Non-pigmented ciliary epithelial cell (primary cell): ENCODE results near the gene SPATA19.

Experiments used
- DNase-seq: peaks from one replicate; pipeline ENCODE4 v3.0.0-alpha.2; 2010; ENCODE audit warnings: low read depth

SPATA19 gene

DNA sequence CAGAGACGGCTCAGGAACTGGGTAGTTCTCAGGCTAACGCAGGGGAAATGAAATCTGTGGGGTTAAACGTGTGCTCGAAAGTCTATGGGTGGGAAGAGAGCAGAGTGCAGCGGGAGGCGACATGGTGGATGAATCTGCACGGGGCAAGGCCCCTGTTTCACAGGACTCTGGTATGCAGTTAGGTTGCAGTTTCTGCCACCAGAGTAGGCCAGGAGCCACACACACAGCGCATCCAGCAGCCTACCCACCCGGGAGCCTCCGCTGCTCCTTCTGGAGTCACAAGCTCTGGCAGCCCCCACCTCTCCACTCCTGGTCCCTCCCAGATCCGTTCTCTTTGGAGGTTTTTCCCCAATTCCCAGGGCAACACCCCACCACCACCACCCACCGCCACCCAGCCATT lies 27.0 kb downstream of the SPATA19 start:
- no peak for DNase-seq

DNA sequence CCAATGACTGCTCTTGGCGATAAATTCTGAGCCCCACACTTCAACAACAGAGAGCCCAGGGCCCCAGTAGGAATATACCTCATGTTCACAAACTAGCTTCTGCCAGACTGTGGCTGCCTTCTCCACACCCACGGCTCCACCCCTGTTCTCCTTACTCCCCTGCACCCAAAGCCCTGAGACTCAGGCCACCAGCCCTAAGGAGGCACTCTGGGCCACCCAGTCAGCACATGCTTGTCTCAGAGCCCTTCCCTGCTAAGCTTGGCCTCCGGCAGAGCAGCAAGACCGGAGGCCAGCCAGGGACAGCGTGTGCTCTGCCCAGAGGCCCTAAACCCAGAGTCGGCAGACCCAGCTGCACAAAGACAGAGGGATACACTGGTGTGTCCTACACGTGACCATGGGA lies 27.9 kb downstream of the SPATA19 start:
- DNase-seq, result no peak

DNA sequence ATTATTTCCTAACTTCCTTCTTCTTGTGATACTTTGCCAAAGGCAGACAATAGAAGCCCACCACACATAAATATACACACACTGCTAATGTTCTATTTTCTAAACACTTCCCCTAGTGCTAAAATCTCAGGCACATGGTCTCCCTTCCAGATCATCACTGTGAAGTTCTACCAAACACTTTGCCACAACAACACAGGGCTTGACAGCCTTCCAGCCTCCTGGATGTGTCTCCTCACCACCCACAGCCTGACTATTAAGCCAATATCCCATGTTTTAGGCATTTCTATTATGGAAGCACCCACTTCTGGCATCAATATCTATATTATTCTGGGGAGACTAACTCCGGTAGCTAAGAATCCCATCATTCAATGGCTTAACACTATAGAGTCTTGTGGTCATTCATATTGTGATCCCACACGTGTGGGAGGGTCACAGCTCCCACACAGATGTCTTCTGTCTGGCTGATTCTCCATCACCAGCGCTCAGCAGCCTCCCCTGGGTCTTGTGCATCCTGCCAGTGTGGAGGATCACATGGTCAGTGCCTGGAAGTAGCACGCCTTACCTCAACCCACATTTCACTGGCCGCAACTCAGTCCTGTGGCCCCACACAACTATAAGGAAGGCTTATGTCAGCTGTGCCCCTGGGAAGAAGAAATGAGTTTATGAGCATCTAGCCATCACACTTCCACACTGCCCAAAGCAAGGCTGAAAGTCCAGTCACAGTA lies 29.0 kb downstream of the SPATA19 start:
- no peak for DNase-seq

DNA sequence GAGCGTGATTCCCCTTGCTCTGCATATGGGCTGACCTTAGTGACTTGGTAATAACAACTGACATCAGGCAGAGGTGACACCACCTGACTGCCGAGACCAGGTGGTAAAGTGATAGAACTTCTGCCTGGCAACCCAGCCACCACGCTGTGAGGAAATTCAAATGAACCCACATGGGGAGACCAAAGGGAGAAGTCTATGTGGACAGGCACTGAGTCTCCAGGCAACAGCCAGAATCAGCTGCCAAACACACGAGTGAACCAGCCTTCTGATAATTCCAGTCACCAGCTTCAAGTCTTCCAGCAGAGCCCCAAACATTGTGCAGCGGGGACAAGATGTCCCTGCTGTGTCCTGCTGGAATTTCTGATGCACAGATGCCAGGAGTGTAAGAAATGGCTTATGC lies 29.7 kb downstream of the SPATA19 start:
- no peak for DNase-seq

GRCh38 chr11:133814588-133815100 lies 30.7 kb downstream of the SPATA19 start:
- no peak for DNase-seq

- no peak for DNase-seq
Measured at GRCh38 chr11:133811850-133812685, 33.2 kb downstream of the SPATA19 start.

DNA sequence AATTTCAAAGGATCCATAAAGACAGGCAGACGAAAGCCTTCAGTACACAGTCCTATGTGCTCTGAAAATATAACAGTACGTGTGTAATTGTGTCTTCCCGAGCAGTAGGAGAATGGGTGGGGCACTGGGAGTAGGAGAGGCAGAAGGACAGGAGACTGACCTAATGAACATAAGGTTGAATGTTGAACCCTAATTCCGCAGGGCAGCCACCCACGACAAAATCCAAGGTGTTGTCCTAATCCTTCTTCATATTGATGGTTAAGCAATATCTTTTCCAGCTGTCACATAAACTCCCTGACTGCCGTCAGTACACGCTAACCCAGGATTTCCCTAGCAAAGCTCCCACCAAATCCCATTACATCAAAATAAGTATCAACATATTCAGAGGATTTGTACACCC lies 34.5 kb downstream of the SPATA19 start:
- no peak for DNase-seq

GRCh38 chr11:133809569-133810491 lies 35.5 kb downstream of the SPATA19 start:
- DNase-seq, result no peak

- no peak for DNase-seq
Measured at GRCh38 chr11:133808393-133809140, 36.7 kb downstream of the SPATA19 start.

GRCh38 chr11:133803026-133803425 lies 42.3 kb downstream of the SPATA19 start:
- DNase-seq, result no peak

- DNase-seq, result no peak
Measured at GRCh38 chr11:133801356-133801755, 44.0 kb downstream of the SPATA19 start.

- DNase-seq, result no peak
Measured at GRCh38 chr11:133800666-133801065, 44.6 kb downstream of the SPATA19 start.

GRCh38 chr11:133797554-133797953 lies 47.8 kb downstream of the SPATA19 start:
- no peak for DNase-seq

- no peak for DNase-seq
Measured at GRCh38 chr11:133796043-133796795, 49.1 kb downstream of the SPATA19 start.

DNA sequence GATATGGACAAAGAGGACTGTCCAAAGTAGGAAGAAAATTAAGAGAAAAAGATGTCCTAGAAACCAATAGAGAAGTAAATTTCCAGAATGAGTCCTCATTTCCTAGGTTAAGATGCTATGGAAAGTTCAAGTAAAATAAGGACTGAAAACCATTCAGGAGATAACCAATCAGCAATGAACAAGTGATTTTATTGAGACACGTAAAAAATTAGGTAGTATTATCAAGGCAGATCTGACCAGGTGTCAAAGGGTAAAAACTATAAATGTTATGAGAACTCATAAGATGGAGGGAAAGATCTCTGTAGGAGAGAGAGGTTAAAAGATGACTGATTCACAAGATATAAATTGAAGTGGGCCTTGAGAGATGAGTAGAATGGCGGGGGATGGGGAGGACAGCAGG lies 50.2 kb downstream of the SPATA19 start:
- no peak for DNase-seq

GRCh38 chr11:133794205-133794604 lies 51.1 kb downstream of the SPATA19 start:
- no peak for DNase-seq

GRCh38 chr11:133793271-133794035 lies 51.9 kb downstream of the SPATA19 start:
- no peak for DNase-seq

DNA sequence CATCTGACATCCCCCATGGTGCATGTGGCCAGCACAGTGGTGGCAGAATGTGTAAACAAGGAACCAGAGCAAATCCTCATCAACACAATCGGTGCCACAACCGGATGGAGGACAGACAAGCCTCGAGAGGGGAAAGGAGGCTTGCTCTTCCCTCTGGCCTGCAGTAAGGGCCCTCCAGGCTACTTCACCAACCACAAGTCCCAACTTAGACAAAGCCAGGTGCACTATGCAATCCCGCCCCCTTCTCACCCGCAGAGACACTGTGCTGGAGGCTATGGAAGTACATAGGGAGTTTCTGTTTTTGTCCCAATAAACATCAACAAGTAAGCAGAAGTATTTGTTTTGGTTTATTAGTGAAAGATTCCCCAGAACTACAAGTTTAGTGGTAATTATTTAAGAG lies 54.3 kb downstream of the SPATA19 start:
- no peak for DNase-seq
